HK-2 (cell line): ENCODE results near the gene TBCEL.
"Not testable (repeated sequence)": the region's sequence is repeated elsewhere in the genome, so short reads cannot be mapped to it uniquely, and the experiment has no call there.

ENCODE experiments used
- DNase-seq: peaks from one replicate; pipeline ENCODE4 v3.0.0-alpha.2; 2018; ENCODE audit not compliant: unreplicated experiment

The TBCEL gene

DNA sequence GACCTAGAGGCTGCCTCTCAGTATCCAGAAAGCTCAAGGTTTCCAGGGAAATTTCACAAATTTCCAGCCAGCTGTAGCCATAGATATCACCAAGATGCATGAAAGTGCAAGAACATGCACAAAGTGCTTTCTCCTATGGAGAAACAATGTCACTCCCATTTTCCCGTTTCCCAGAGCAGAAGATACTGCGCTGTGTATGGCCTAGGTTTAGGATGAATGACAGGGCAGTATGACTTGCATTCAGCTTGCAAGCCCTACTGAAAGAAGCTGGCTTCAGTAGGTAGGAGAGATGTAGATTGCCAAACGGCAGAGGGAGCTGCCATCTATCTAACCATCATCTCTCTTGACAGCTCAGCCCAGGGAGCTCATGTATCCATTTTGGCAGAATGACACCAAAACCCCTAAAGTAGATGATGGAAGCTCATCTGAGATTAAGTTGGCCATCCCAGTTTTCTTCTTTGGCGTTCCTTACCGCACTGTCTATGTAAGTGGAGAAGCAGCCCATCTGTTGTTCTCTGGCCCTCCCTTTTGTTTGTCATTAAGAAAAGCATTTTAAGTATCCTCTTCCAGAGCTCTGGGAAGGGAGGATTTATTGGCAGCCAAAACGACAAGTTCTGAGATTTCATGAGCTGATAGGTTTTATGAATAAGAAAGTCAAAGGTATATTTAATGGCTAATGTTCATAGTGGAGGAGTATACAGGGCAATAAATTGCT lies 81.7 kb downstream of the TBCEL start:
- DNase-seq: no peak

DNA sequence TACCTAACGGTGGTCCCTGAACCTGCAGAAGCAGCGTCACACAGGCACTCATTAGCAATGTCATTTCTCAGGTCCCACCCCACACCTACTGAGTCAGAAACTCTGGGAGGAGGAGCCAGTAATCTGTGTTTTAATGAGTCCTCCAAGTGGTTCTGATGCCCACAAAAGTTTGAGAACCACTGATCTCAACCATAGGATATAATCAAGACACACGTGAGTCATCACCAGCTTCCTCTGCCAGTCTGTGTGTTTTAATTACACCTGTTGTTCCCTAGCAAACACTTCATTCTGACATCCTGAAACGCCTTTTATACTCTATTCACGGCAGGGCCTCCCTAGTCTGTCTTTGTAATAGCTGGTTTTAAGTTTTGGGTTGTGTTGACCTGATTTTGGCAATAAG lies 82.9 kb downstream of the TBCEL start:
- no peak for DNase-seq

DNA sequence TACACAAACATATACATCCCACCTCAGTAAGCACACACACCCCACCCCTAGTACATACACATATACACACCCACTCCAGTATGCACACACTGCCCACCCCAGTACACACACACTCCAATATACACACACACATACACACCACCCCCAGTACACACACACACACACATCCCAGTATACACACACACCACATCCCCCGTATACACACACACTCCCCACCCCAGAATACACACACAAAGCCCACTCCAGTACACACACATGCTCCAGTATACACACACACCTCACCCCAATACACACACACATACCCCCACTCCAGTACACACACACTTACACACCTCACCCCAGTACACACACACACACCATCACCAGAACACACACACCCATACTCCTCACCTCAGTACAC lies 84.5 kb downstream of the TBCEL start:
- no peak for DNase-seq

DNA sequence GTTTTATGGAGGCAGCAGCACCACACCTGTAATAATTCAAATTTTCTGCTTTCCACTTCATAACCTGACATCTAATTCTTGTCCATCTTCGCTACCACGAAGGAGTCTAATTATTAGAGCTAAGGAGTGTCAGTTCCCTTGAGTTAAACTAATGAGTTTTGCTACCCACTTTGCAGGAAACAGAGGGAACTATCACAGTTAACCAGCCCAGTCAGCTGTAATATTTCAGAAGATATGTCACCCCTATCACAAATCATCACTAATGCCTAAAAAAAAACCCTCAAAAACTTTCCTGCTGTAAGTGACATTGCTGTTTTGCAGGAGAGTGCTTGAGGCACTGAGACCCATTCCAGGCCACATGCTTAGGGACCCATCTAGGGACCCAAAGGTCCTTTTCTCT lies 85.6 kb downstream of the TBCEL start:
- DNase-seq: no peak

DNA sequence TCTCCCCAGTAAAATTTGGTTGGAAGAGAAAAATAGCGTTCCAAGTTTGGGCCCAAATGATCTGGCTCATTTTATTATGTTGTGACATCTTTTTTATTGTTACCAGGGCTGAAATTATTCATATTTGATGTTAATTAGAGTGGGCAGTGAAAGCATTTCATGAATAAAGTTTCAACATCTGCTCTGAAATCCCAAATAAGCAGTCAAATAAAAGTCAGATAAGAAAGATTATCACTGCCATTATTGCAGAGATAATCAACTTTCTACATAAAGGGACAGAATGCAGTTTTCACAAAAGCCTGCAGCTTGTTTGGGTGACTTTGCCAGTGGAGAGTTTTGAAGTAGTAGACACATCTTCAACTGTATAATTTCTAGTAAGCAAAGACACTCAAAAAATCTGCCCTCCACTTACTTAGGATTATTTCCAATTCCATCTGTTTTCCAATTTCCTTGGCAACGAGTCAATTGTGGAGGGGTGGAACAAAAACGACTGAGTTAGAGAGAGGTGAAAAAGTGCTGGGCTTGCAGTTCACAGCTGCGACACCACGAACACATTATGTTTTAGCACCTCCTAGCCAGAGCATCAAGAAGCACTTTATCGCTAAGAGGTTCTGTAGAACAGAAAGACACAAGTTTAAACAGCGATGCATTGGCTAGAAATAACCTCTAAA lies 86.1 kb downstream of the TBCEL start:
- DNase-seq: no peak

DNA sequence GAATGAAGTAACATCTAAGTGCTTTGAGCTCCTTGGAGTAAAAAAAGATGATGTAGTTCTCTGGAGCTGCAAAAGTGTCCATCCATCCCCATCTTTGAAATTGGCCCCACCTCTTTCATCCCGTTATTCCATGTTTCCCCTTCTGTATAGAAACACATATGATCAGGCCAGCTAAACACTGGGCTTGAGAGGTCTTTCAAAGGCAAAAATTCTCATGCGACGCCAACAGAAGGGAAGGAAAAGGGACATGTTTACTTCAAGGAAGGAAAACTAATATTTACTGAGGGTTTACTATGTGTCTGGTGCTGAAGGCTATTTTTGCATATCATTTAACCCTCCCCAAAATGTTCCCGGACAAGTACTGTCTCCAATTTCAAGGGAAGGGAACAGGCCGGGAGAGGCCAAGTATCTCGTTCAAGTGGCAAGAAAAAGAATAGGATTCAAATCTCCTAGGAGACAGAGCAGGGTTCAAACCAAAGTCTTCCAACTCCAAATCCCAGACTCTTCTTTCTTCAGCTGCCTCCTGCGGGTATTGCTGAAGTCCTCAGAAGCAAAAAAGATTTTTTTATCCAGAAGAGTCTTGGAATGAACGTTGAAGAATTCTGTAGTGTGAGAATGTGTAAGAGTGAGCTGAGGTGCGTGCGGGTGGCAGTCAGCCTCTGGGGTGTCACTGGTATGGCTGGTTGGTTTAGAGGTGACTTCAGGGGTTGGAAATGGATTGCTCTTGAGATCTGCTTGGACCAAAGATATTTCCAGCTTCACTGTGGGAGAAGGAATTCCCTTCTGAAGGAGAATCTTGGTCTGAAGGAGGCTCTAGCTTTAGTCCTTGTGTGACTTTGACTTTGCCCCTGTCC lies 87.2 kb downstream of the TBCEL start:
- DNase-seq: no peak

DNA sequence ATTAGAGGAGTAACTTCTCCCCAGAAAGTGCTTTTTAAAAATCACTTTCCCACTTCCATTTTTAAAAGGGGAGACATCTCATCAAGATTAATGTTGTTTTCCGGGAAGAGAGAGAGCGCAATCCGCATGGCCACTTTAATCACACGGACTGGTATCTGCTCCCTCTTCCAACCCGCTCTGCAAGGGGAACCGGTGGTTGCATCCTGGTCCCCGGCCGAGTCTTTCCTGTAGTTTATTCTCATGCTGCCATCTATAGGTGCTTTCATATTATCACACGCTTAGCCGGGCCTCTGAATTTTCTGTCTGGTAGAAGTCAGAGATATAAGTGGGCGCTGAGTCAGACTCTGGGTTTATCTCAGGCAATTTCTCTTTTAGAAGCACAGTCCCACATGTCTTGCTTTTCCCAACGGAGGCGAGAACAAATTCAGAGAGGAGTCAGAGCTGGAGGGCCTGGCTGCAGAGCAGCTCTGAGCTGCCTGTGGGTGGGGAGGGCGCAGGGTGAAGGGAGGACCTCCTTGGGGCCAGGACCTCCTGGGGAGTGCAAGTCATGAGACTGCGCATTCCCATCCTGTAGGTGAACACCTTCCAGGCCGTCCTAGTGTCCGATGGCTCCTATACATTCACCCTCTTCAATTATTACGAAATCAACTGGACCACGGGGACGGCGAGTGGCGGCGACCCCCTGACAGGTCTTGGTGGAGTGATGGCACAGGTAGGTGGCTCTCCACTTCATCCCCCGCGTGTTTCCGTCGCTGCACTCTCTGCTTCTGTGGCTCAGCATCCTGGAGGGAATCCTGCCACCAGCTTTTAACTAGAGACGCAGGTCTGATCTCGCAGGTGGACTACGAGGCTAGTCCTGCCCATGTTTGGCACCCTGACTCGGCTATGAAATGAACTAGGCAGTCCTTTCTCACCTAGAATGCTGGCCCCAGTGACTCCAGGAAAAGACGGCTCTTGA lies 88.9 kb downstream of the TBCEL start:
- peak; percentile 30 for DNase-seq

DNA sequence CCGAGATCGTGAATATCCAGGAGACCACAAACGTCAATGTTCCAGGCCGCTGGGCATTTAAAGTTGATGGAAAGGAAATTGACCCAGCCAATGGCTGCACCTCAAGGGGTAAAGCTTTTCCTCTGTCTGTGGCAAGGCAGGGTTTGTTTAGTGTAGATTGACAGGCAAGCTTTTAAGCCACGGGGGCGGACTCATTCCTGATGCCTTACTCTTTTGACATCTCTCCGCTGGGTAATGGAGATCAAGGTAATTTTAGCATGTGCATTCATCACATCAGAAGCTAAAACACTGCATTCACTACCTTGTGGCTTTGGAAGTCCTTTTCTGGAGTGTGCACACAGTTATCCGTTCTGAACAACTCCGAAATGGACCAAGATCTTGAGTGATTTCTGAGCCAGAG lies 89.7 kb downstream of the TBCEL start:
- no peak for DNase-seq

DNA sequence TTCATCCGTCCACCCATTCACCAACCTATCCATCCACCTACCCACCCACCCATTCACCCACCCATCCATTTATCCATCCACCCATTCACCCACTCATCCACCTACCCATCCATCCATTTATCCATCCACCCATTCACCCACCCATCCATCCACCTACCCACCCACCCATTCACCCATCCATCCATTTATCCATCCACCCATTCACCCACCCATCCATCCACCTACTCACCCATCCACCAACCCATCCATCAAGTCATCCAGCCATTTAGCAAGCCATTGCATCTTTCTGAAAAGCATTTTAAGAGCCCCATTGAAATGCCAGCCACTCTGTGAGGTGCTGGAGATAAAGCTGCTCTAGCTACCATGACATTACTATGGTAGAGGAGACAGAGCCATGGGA lies 91.1 kb downstream of the TBCEL start:
- DNase-seq: not testable (repeated sequence)

DNA sequence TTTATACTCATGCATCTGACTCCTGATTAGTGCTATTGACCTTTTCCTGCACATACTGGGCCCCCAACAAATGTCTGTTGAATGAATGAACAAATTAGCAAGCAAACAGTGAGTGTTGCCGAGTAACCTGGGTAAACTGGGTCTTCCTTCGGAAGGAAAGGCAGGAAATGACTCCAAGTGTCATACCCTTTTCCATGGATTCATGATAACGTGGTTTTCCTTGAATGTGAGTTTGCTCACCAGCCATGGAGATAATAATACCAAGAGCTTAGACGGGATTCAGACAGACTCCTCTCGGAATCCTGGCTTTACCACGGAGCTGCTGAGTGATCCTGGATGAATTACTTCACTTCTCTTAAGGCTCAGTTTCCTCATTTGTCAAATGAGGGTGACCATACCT lies 93.9 kb downstream of the TBCEL start:
- no peak for DNase-seq

DNA sequence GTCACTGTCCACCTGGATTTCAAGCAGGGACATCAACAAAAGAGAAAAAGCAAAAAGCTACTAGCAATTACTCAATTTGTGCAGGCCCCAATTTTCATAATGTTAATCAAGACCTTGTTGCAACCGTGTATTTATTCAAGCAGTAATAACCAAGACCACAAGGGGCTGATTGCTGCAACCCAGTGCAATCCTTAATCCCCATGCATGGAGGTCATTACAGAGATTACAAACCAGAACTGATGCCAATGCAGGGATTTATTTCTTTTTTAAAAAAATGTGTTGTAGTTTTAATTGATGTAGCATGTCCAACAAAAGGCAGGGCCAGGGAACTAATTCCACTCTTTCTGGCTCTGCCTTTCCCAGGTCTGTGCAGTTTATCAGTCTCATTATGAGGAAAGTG lies 95.5 kb downstream of the TBCEL start:
- no peak for DNase-seq

DNA sequence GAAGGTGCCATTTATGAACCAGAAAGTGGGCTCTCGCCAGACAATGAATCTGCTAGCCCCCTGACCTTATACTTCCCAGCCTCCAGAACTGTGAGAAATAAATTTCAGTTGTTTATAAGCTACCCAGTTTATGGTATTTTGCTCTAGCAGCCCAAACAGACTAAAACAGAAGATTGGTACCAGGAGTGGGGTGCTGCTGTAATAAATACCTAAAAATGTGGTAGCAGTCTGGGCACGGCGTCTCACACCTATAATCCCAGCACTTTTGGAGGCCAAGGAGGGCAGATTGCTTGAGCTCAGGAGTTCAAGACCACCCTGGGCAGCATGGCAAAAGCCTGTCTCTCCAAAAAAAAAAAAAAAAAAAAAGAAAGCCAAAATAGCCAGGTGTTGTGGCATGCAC lies 98.4 kb downstream of the TBCEL start:
- DNase-seq: no peak

DNA sequence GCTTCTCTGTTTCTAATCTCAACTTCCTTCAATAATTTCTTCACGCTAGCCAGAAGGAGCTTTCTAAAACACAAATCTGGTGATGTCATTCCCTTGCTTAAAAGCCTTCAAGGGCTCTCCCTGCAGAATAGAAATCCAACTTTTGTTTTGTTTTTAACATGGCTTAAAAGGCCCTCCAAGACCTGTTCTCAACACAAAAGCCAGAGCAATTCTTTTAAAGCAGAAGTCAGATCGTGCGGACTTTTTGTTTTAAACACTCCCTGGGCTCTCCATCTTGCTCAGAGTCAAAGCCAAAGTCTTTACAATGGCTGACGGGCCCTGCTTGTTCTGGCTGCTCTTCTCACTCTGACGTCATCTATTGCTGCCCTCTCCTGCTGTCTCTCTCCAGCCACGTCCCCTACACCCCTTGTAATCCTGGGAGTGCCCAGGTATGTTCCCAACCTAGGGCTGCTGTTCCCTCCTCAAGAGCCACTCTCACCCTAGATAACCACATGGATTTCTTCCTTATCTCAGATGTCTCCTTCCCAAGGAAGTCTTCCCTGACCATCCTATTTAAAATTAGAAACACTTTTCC lies 99.7 kb downstream of the TBCEL start:
- DNase-seq: no peak

DNA sequence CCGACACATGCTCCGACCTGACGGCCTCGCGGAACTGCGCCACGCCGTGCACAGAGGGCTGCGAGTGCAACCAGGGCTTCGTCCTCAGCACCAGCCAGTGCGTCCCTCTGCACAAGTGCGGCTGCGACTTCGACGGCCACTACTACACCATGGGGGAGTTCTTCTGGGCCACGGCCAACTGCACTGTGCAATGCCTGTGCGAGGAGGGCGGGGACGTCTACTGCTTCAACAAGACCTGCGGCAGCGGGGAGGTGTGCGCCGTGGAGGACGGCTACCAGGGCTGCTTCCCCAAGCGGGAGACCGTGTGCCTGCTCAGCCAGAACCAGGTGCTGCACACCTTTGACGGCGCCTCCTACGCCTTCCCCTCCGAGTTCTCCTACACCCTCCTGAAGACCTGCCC lies 103.9 kb downstream of the TBCEL start:
- DNase-seq: no peak

DNA sequence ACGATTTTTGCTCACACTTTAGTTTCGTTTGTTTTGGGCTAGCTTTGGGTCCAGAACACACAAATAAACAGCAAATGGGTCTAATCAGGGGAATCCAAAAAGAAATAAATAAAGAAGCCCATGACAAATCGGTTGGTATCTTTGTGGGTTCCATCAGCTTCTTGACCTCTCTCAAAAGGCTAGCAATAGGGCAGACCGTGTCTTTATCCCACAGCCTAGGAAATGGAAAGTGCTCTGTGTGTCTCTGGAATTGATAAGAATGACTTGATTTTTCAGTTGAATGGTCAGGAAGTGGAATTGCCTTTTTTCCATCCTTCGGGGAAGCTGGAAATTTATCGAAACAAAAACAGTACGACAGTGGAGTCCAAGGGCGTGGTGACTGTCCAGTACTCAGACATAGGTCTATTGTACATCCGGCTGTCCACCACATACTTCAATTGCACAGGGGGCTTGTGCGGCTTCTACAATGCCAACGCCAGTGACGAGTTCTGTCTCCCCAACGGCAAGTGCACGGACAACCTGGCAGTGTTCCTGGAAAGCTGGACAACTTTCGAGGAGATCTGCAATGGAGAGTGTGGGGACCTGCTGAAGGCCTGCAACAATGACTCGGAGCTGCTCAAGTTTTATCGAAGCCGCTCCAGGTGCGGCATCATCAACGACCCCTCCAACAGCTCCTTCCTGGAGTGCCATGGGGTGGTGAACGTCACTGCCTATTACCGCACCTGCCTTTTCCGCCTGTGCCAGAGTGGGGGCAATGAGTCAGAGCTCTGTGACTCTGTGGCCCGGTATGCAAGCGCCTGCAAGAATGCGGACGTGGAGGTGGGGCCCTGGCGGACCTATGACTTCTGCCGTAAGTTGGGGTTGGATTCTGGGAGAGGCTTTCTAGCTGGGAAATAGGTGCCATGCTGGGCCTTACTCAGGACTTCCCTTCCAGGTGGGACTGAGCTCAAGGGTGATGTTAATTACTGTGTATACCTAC lies 105.7 kb downstream of the TBCEL start:
- DNase-seq: no peak

DNA sequence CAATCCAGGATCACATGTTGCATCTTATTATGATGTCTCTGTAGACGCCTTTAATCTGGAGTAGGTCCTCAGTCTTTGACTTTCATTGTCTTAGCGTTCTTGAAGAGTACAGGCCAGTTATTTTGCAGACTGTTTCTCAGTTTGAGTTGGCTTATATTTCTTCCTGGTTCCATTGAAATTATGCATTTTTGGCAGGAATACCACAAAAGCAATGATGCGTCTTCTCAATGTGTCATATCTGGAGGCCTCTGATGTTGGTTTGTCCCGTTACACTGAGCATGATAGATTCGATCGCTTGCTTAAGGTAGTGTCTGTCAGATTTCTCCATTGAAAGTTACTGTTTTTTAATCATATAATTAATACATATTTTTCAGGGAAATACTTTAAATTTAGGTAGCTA lies 107.8 kb downstream of the TBCEL start:
- DNase-seq: no peak

DNA sequence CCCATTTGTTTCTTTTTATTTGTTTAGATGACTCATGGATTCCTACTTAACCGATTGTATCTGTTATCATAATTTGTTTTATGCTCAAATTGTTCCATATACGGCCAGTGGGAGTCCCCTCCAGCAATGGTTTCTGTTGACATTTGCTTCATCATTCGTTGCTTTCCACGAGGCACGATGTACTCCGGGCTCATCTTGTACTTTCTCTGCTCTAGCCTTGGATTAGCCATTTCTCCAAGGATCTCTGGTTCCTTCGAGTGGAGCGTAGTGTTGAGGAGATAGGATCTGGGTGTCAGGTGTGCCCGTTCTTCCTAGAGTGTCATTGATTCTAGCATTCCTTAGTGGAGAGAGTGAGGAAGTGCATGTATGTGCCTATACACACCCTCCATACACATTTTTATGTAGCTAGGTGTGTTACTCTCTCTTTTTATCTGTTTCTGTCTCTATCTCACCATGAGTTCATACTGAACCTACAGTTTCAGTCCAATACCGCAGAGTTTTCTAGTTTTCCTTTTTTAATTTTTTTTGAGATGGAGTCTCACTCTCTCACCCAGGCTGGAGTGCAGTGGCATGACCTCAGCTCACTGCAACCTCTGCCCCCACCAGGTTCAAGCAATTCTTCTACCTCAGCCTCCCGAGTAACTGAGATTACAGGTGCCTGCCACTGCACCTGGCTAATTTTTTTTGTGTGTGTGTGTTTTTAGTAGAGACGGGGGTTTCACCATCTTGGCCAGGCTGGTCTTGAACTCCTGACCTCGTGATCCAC lies 108.5 kb downstream of the TBCEL start:
- DNase-seq: no peak

DNA sequence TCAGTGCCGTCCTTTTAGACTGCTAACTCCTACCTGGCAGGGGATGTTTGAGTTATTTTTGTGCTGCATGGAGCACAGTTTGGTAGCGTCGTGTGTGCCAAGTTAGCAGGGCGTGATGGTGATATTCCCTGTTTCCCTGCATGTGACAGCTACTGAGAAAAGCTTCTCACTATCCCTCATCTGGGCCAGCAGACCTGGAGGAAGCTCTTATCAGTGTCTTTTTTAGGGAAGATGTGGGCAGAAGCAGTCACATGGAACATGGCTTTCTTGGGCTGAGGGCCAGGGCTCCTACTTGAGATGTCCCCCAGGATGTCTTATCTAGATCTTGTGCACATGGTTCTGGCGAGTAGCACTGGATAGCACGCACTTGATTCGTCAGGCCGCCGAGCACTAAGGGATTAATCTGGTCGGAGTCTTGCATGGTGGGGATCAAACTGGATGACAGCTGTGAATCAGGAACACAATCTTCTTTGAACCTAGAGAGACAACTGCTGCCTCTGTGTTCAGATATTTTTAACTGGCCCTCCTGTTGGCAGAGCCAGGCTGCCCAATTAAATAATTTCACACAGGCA lies 110.9 kb downstream of the TBCEL start:
- no peak for DNase-seq

DNA sequence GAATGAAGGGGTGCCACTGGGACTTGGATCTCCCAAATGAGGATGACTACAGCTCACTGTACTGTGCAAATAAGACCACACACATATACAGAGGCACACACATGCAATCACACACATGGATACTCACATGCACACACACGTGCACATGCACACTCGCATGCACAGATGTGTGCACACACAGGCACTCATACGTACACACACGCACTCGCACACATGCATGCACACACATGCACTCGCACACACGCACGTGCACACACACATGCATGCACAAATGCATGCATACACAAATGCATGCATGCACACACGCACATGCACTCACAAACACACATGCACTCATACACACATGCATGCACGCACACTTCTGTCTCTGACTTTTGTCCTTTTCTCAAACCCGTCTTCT lies 113.1 kb downstream of the TBCEL start:
- no peak for DNase-seq
